ENCODE results near the gene STIM1. TPM values are rescaled to one million over a fixed set of nuclear protein-coding genes. Genes with fewer than 3 reads are reported as not detected.
"Not testable (repeated sequence)": the region's sequence is repeated elsewhere in the genome, so short reads cannot be mapped to it uniquely, and the experiment has no call there.

Gene STIM1
- polyA plus RNA-seq, 3 donors: 35.1 to 39.6 (median 36.6) TPM

GRCh38 chr11:3900230-3900629, 44.8 kb downstream of the STIM1 start:
- not testable (repeated sequence) for DNase-seq (ENCODE audit: extremely low read depth in 1 of 11, low read depth in 9 of 11, low spot score in 4 of 11)

DNA sequence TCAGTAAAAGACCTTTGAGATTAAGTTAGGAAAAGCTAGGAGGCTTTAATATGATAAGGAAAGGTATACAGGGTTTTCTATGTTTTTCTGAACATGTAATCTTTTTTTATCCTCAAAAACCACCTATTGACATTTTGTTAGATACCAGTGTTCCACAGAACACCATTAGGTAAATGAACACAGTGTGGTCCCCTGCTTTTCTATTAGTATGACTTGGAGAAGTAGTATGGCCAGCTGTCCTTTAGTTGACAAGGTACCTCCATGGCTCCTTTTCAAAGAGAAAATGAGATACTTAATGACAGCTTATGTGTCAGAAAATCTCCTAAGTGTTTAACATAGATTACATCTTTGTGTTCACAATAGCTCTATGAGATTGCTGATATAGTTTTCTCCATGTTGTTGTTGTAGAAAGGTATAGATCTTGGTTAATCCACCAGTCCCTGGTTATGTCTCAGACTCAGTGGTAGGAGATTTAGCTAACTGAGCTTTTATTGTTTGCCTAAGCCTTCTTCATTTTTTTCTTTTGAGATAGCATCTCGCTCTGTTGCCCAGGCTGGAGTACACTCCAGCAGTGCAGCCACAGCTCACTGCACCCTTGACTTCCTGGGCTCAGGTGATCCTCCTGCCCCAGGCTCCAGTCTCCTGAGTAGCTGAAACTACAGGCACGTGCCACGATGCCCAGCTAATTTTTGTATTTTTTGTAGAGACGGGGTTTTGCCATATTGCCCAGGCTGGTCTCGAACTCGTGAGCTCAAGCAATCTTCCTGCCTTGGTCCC, 46.0 kb downstream of the STIM1 start:
- DNase-seq (ENCODE audit: extremely low read depth in 1 of 11, low read depth in 9 of 11, low spot score in 4 of 11): no peak

GRCh38 chr11:3902441-3902840, 47.0 kb downstream of the STIM1 start:
- no peak for DNase-seq (ENCODE audit: extremely low read depth in 1 of 11, low read depth in 9 of 11, low spot score in 4 of 11)

- no peak for DNase-seq (ENCODE audit: extremely low read depth in 1 of 11, low read depth in 9 of 11, low spot score in 4 of 11)
Measured at GRCh38 chr11:3903207-3903896, 47.9 kb downstream of the STIM1 start.

DNA sequence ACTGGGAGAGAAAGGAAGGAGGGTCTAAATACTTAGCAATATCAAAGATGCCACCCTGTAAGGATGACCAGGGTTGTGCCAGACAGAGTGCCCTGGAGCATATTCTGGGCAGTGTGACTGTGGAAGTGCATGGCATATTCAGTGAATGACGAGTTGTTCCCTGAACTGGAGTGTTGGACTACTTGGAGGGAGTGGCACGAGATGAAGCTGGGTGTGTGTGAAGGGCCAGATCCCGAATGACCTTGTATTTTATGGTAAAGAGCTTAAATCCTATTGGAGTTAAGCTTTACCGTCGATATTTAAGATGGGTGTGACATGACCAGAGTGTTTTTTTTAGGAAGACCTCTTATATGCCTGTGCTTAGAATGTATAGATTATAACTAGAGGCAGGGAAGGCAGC, 48.8 kb downstream of the STIM1 start:
- no peak for DNase-seq (ENCODE audit: extremely low read depth in 1 of 11, low read depth in 9 of 11, low spot score in 4 of 11)

GRCh38 chr11:3905080-3905953, 49.9 kb downstream of the STIM1 start:
- no peak for DNase-seq (ENCODE audit: extremely low read depth in 1 of 11, low read depth in 9 of 11, low spot score in 4 of 11)

GRCh38 chr11:3906166-3906565, 50.7 kb downstream of the STIM1 start:
- no peak for DNase-seq (ENCODE audit: extremely low read depth in 1 of 11, low read depth in 9 of 11, low spot score in 4 of 11)

DNA sequence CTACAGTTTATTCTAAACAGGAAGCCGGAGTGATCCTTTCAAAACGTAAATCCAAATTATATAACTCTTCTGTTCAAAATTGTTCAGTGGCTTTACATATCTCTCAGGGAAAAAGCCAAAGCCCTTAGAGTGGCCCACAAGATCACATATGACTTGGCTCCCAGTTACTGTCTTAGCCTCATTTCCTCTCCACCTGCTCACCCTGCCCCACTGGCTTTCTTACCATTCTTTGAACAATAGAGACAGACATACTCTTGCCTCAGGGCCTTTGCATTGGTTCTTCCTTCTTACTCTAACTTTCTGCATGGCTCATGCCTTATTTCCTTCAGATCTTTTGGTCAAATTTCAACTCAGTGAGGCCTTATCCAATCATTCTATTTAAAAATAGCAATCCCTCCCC, 52.1 kb downstream of the STIM1 start:
- DNase-seq (ENCODE audit: extremely low read depth in 1 of 11, low read depth in 9 of 11, low spot score in 4 of 11): no peak

DNA sequence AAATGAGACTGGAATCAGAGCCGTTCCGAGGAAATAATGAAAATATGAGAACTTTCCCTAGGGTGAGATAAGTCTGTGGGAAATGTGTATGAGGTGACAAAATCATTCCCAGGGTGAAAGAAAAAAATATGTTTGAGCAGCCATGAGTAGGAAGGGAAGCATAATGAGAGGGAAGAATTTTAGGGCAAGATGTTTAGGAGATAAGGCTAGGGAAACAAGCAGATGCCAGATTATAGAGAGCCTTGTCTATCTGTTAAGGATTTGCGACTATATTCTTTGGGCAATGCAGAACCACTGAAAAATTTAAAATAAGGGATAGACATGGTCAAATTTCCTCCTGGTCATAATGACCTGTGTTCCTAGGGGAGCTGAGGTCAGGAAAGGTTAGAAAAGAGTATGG, 54.4 kb downstream of the STIM1 start:
- no peak for DNase-seq (ENCODE audit: extremely low read depth in 1 of 11, low read depth in 9 of 11, low spot score in 4 of 11)

GRCh38 chr11:3911908-3912505, 56.5 kb downstream of the STIM1 start:
- no peak for DNase-seq (ENCODE audit: extremely low read depth in 1 of 11, low read depth in 9 of 11, low spot score in 4 of 11)

- DNase-seq (ENCODE audit: extremely low read depth in 1 of 11, low read depth in 9 of 11, low spot score in 4 of 11): no peak
Measured at GRCh38 chr11:3913921-3914320, 58.5 kb downstream of the STIM1 start.

- DNase-seq (ENCODE audit: extremely low read depth in 1 of 11, low read depth in 9 of 11, low spot score in 4 of 11): no peak
Measured at GRCh38 chr11:3914805-3915204, 59.3 kb downstream of the STIM1 start.

- no peak for DNase-seq (ENCODE audit: extremely low read depth in 1 of 11, low read depth in 9 of 11, low spot score in 4 of 11)
Measured at GRCh38 chr11:3916962-3917361, 61.5 kb downstream of the STIM1 start.

DNA sequence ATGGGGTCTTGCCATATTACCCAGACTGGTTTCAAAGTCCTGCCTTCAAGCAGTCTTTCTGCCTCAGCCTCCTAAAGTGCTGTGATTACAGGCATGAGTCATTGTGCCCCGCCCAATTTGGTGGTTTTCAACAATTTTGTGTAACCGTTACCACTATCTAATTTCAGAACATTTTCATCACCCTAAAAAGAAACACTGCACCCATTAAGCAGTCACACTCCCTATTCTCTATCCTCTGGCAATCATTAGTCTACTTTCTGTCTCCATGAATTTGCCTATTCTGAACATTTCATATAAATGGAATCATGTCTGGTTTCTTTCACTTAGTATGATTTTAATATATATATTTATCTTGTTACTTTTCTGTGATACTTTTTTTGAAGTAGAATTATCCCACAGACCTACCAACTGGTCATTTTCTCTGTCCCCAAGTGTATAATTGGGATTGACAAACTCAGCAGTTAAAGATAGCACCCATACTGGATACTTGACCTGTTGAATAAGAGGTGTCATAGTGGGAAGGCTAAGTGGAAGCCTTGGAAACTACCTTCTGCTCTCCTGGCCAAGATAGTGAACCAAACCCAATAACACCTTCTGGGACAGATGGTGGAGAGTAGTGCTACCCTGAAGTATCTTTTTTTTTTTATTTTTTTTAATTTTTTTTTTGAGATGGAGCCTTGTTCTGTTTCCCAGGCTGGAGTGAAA, 64.8 kb downstream of the STIM1 start:
- no peak for DNase-seq (ENCODE audit: extremely low read depth in 1 of 11, low read depth in 9 of 11, low spot score in 4 of 11)

DNA sequence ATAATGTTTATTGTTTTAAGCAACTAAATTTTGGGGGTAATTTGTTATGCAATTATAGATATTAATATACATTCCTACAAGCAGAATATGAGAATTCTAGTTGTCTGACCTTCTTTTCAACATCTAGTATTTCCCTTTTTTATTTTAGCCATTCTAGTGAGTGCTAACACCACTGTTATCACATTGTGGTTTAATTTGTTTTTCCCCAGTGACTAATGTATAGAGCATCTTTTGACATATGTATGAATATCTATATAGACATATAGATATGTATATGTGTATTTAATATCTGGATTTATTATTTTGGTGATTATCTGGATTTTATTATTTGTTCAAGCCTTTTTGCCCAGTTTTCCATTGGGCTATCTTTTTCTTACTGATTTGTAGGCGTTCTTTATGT, 66.6 kb downstream of the STIM1 start:
- no peak for DNase-seq (ENCODE audit: extremely low read depth in 1 of 11, low read depth in 9 of 11, low spot score in 4 of 11)

- no peak for DNase-seq (ENCODE audit: extremely low read depth in 1 of 11, low read depth in 9 of 11, low spot score in 4 of 11)
Measured at GRCh38 chr11:3925513-3925912, 70.0 kb downstream of the STIM1 start.

DNA sequence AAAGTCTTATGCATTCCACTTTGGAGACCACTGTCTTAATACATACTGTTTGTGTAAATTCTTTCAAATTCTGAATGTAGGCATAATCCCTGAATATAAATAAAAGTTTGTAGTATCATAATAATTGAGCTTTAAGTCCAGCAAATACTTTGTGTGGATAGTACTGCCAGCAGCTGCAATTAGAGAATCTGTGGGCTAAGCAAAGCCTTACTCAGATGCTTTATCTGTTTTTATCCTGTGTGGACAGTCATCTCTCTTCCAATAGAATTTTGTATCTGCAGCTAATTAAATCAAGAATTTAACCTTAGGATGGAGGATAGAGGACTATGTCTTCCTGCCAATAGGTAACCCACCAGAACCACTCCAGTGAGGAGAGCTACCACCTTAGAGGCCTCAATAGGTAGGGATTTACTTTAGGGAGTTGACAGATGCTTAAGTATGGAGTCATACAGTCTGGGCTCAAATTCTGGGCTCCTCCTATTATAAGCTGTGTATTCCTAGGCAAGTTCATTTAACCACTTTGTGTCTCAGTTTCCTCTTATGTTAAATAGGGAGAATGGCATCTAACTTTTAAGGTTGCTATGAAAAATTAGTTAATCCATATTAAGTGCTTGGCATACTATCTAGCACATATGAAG, 71.1 kb downstream of the STIM1 start:
- no peak for DNase-seq (ENCODE audit: extremely low read depth in 1 of 11, low read depth in 9 of 11, low spot score in 4 of 11)

GRCh38 chr11:3927129-3927796, 71.8 kb downstream of the STIM1 start:
- DNase-seq (ENCODE audit: extremely low read depth in 1 of 11, low read depth in 9 of 11, low spot score in 4 of 11): no peak
